Uterus (tissue), 2 donors: Measurements from ENCODE around the gene CDIPT.

Experiments
- CTCF ChIP-seq, 4 experiments: fragments of 200-600 bp in 2 of 4; fragments of 450-650 bp in 2 of 4; sonication (generic) in 2 of 4; IDR thresholded peaks; one replicate each; pipeline ENCODE4 v1.5.1; 2016 to 2019; ENCODE audit warnings: antibody characterized with exemption in 4 of 4, mild to moderate bottlenecking in 2 of 4, moderate library complexity in 1 of 4
- POLR2A ChIP-seq, 2 donors: fragments of 450-650 bp; IDR thresholded peaks; one replicate each; pipeline ENCODE4 v1.6.1; 2016; ENCODE audit warnings: antibody characterized with exemption in 2 of 2, mild to moderate bottlenecking in 1 of 2, moderate library complexity in 1 of 2

- no peak for TF ChIP-seq CTCF (IDR thresholded peaks at IDR 0.05)
- no peak for TF ChIP-seq POLR2A (IDR thresholded peaks at IDR 0.05)
These were observed 22.8 kb downstream of the CDIPT start for GRCh38 chr16:29840240-29840639.
